ENCODE data around the gene CTAGE15.
"Not testable (repeated sequence)": the region's sequence is repeated elsewhere in the genome, so short reads cannot be mapped to it uniquely, and the experiment has no call there.

CTAGE15 gene

DNA sequence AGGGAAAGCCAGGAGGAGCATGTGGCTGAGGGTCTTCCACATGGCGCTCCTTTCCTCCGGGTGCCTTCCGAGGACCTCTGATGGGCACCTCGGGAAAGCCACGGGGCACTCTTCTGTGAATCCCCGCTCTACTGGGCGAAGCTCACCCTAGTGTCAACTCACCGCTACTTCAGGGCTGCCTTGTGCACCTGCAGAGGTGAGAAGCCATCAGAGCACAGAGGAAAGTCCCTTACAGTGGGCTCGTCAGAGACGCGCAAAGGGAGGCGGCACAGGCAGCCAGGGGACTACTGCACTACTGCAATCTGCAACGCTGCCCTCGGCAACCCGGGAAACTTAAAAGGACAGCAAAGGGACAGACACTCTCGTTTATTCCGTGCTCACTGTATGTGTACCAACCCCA lies 50.5 kb downstream of the CTAGE15 start:
- not testable (repeated sequence) for H3K4me3 ChIP-seq (ENCODE audit: low read depth in 1 of 2, low read length in 2 of 2); H3K27me3 ChIP-seq (ENCODE audit: control insufficient read depth in 1 of 2, insufficient read depth in 2 of 2, low read length in 2 of 2); H3K9me3 ChIP-seq (ENCODE audit: control insufficient read depth in 1 of 2, low read length in 2 of 2); H3K27ac ChIP-seq (ENCODE audit: low read depth, low read length); H3K4me1 ChIP-seq (ENCODE audit: control insufficient read depth in 1 of 2, insufficient read depth in 2 of 2, low read length in 2 of 2); H3K9ac ChIP-seq (ENCODE audit: low read depth in 1 of 2, low read length in 2 of 2); H3K36me3 ChIP-seq (ENCODE audit: control insufficient read depth in 1 of 2, insufficient read depth in 2 of 2, low read length in 2 of 2)
